Osteoblast (primary cell): ENCODE results near the gene OR2A1. TPM values are rescaled to one million over a fixed set of nuclear protein-coding genes. Genes with fewer than 3 reads are reported as not detected.
"Not testable (repeated sequence)": the region's sequence is repeated elsewhere in the genome, so short reads cannot be mapped to it uniquely, and the experiment has no call there.

Experiments
- DNase-seq: peaks from one replicate; pipeline ENCODE4 v3.0.0; 2011; ENCODE audit warnings: low spot score, mixed read lengths; ENCODE audit not compliant: insufficient read length; ENCODE audit errors: missing footprints
- H2AFZ ChIP-seq: 2 replicates; pipeline ENCODE4 v1.6.0; 2011; ENCODE audit warnings: mild to moderate bottlenecking, low read length
- H3K27ac ChIP-seq: 2 replicates; pipeline ENCODE4 v1.5.1; 2011; ENCODE audit warnings: mild to moderate bottlenecking, low read depth, low read length, moderate library complexity
- H3K27me3 ChIP-seq: 2 replicates; pipeline ENCODE4 v1.6.0; 2012; ENCODE audit warnings: mild to moderate bottlenecking, control low read depth, inconsistent platforms, low read length, moderate library complexity; ENCODE audit not compliant: insufficient read depth
- H3K36me3 ChIP-seq: 2 replicates; pipeline ENCODE4 v1.5.1; 2011; ENCODE audit warnings: mild to moderate bottlenecking, low read length, control low read depth, moderate library complexity; ENCODE audit not compliant: insufficient read depth
- H3K4me1 ChIP-seq: 2 replicates; pipeline ENCODE4 v1.5.1; 2011; ENCODE audit warnings: mild to moderate bottlenecking, low read length, control low read depth, moderate library complexity; ENCODE audit not compliant: insufficient read depth
- H3K4me2 ChIP-seq: 2 replicates; pipeline ENCODE4 v1.6.0; 2011; ENCODE audit warnings: mild to moderate bottlenecking, low read length; ENCODE audit not compliant: insufficient read depth
- H3K4me3 ChIP-seq: fragments of 200-600 bp; sonication (generic); 3 replicates; pipeline ENCODE4 v1.5.1; 2012; ENCODE audit warnings: mild to moderate bottlenecking, low read length, inconsistent platforms; ENCODE audit not compliant: insufficient read depth
- H3K79me2 ChIP-seq: 2 replicates; pipeline ENCODE4 v1.6.0; 2012; ENCODE audit warnings: mild to moderate bottlenecking, low read length, control low read depth, inconsistent platforms; ENCODE audit not compliant: insufficient read depth
- H3K9me3 ChIP-seq: 2 replicates; pipeline ENCODE4 v1.5.1; 2011; ENCODE audit warnings: low read depth, low read length, control low read depth
- H4K20me1 ChIP-seq: 2 replicates; pipeline ENCODE4 v1.6.0; 2012; ENCODE audit warnings: mild to moderate bottlenecking, low read length, control low read depth; ENCODE audit not compliant: insufficient read depth
- total RNA-seq: library from RNA; depleted of rRNA; stranded (reverse); fragments of >200 nt; gene quantifications from 2 replicates; pipeline ENCODE4 v1.2.3, GENCODE V29; 2012

The OR2A1 gene
- total RNA-seq, 1 donor, result 0.36 TPM

DNA sequence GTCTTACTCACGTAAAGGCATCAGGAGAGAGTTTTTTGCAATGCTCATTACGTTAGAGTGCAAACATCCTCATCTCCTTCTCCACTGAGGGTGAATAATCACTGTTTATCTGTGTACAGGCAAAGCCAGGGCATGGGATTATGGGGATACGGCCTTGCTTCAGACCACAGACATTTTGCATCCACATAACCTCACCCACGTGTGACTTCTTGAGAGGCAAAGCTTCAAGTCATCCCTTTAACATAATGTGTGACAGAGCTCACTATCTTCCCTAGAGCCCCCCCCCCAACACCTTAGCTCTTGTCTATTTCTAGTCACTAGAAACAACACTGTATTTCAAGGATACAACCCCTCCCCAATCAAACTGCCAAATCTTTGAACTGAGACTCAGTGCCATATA lies 20.6 kb upstream of the OR2A1 start:
- H3K27me3 ChIP-seq, H3K4me2 ChIP-seq, H3K36me3 ChIP-seq, H3K27ac ChIP-seq, H2AFZ ChIP-seq, H3K4me1 ChIP-seq, H3K79me2 ChIP-seq, H3K4me3 ChIP-seq, H3K9me3 ChIP-seq, DNase-seq, H4K20me1 ChIP-seq: not testable (repeated sequence)

DNA sequence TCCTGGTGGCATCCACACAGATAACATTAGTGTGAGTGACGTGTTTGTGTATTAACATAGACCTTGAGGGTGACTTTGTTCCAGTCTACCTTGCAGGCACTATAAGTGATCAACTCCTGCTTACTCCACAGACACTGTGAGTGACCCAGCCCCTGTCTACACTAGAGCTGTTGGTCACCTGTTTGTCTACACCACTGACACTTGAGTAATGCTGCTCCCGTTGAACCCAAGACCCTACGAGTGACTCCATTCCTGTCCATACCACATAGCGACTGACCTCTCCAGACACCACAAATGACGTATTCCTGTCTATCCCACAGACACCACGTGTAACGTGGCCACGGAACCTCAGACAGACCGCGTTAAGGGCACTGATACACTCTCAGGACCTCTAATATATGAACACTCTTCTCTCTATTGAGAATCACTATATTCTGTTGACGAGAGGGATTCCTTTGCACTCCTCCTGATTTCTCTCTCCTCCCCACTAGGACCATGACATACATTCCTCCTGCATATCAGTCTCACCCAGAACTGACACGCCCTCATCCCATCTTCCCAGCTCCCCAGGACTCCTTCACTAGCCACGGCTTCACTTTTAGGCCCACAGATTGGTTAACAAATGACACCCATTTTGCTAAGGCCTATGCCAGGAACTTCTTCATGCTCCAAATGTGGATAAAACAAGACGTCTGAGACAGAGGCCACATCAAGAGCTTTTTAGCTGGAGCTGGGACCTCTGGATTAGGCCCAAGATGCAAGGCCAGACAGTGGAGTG lies 19.6 kb upstream of the OR2A1 start:
- H3K4me1 ChIP-seq, H3K9me3 ChIP-seq, H3K27me3 ChIP-seq, DNase-seq, H4K20me1 ChIP-seq, H3K27ac ChIP-seq, H3K79me2 ChIP-seq, H3K4me2 ChIP-seq, H3K36me3 ChIP-seq, H3K4me3 ChIP-seq, H2AFZ ChIP-seq: not testable (repeated sequence)

DNA sequence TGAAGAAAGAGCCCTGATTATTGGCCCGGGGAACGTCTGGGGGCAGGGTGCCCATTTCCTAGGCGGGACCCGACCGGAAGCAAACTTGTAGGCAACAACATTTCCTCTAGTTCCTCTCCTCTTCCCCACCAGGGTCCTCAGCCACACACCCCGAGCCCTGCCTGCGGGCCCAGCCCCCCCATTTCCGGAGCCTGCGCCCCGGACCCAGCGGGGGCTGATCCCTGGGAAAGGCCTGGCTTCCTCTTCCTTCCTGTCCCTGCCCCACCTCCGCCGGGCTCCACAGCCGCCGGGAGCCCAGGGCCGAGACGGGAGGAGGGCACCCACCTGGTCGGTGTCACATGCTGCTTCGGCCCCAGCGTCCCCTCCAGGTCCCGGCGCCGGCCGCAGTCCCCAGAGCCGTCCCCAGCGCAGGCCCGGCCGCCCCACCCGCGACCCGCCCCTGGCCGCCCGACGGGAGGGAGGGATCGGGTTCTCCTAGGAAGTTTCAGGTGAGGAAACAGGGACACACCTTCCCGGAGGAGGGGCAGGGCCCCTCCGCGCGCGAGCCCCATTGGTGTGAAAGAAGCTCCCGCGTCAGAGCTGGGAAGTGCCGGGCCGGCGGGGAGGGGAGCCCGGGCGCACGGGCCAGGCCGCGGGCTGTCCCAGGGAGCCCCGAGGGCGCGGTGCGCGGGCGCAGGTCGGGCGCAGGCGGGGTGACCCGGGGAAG lies 18.3 kb upstream of the OR2A1 start:
- H3K4me1 ChIP-seq, H3K27me3 ChIP-seq, H3K4me3 ChIP-seq, H3K36me3 ChIP-seq, H3K27ac ChIP-seq, H4K20me1 ChIP-seq, H3K79me2 ChIP-seq, H3K9me3 ChIP-seq, H2AFZ ChIP-seq, DNase-seq, H3K4me2 ChIP-seq: not testable (repeated sequence)

DNA sequence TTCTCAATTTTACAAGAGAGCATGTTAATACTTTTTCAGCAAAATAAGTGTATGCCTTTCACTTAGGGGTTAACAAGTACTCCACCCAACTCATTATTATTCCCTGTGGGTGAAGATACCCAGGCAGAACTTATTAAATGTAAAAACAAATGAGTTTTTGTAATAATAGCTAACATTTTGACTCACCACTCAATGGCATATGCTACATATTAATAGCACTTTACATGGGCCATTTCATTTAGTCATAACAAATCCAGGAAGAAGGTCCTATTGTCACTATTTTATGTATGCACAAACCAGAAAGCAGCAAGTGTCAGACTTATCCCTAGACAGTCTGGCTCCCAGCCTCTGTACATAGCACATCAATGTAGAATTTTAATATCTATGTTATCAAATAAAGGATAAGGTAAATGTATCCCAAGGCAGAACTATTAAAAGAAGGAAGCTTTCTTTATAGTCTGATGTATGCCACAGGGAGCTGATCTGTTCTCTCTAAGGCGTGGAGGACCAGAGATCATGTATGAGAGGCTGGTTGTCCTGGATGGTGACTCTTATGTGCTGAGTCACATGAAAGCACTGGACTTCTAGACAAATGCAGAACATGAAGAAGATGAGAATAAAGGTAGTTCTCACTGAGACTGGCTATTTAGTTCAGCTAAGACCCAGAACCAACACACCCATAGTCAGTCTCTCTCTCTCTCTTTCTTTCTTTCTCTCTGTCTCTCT lies 9.5 kb upstream of the OR2A1 start:
- H3K27ac ChIP-seq, H3K4me1 ChIP-seq, H2AFZ ChIP-seq, H3K4me3 ChIP-seq, DNase-seq, H3K4me2 ChIP-seq, H3K27me3 ChIP-seq, H4K20me1 ChIP-seq, H3K9me3 ChIP-seq, H3K79me2 ChIP-seq, H3K36me3 ChIP-seq: not testable (repeated sequence)

DNA sequence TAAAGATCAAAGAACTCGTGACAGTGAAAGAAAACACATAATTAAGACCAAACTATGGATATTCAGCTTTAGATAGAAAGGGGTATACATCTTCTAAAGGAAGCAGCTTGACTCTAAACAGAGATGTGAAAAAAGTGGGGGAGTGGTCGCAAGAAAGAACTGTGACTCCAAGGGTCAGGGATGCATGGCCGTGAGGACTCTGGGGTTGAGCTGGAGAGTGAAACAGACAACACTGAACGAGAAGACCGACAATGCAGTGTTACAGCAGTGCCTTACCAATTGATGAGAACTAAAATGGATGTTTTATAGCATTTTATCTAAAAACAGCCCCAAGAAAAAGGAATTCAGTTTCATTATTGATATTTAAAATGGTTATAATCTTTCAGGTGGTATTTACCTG lies 8.6 kb upstream of the OR2A1 start:
- H2AFZ ChIP-seq, H4K20me1 ChIP-seq, H3K4me2 ChIP-seq, H3K79me2 ChIP-seq, H3K4me3 ChIP-seq, H3K36me3 ChIP-seq, DNase-seq, H3K9me3 ChIP-seq, H3K4me1 ChIP-seq, H3K27ac ChIP-seq, H3K27me3 ChIP-seq: not testable (repeated sequence)

DNA sequence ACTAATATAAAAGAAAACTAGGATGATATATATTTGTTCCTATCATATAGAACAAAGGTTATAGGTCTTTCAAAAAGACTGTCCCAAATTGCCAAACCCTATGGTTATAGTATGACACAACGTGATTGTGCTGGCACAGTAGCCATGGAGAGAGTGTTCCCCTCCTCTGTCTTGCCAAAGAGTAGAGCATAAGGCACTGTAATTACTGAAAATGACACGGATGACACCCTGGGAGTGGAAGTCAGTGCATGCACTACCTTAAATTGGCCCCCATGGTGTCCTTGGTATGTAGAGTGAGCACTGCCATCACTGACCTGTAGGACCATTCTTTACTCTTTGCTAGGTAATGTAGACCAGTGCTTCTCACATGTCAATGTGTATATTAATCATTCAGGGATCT lies 7.1 kb upstream of the OR2A1 start:
- H3K36me3 ChIP-seq, DNase-seq, H3K27ac ChIP-seq, H3K4me1 ChIP-seq, H3K27me3 ChIP-seq, H3K4me3 ChIP-seq, H4K20me1 ChIP-seq, H3K4me2 ChIP-seq, H3K79me2 ChIP-seq, H3K9me3 ChIP-seq, H2AFZ ChIP-seq: not testable (repeated sequence)

DNA sequence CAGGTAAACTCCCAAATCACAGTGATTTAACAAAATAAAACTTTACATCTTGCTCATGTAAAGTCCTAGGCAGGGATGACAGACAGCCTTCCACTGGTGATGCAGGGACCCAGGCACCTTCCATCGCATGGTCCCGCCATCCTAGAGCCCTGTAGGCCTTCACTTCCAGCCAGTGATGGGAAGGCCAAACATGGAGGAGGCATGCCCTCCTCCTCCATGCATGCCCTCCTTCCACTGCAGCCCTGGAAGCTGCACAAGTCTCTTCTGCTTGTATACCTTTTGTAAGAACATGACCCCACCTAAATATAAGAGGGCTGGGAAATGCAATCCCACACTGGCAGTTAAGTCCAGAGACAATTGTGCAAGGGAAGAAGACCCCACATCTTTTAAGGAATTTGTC lies 2.5 kb upstream of the OR2A1 start:
- not testable (repeated sequence) for H3K4me1 ChIP-seq, H3K27ac ChIP-seq, H2AFZ ChIP-seq, H3K79me2 ChIP-seq, H4K20me1 ChIP-seq, H3K4me2 ChIP-seq, H3K9me3 ChIP-seq, H3K36me3 ChIP-seq, H3K4me3 ChIP-seq, DNase-seq, H3K27me3 ChIP-seq

DNA sequence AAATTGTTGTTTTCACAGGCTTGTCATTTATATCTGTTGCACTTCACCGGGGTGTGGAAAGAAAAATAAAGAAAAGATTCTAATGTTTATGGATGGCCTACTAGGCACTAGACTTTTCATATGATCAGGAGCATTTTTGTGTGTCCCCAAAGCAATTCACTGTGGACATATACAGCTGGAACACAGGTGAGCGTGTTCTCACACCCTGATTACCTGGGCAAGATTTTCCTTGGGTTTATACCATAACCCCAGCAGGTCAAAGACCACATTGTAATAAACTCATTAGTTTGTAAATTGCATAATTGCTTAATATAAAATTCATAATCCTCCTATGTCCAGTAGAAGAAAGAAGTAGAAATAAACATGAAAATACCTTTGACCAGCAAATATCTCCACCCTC lies 1.0 kb upstream of the OR2A1 start:
- H3K27ac ChIP-seq, H3K4me3 ChIP-seq, H3K79me2 ChIP-seq, H3K36me3 ChIP-seq, H3K4me2 ChIP-seq, DNase-seq, H3K9me3 ChIP-seq, H3K27me3 ChIP-seq, H4K20me1 ChIP-seq, H3K4me1 ChIP-seq, H2AFZ ChIP-seq: not testable (repeated sequence)
